IMR-90 (cell line): Measurements from ENCODE around the gene WDR43. TPM values are rescaled to one million over a fixed set of nuclear protein-coding genes. Genes with fewer than 3 reads are reported as not detected.
A peak's percentile ranks its signal among the peaks of the same experiment; 100 is the strongest.

ENCODE experiments used
- ATAC-seq: fragments of 200-7000 bp; cut with Tn5 transposase; 2 replicates; pipeline ENCODE4 v1.9.1; 2020; ENCODE audit warnings: low read depth, mild to moderate bottlenecking, moderate library complexity
- BruUV-seq: library from RNA; stranded (reverse); fragments of 400-500 nt; replicated peaks from 2 replicates; lab custom pipeline; 2021; lab: Mats Ljungman, UMichigan
- CTCF ChIA-PET: fragments of 300-600 bp; formaldehyde crosslinking; extraction: SDS; loops from one replicate; lab custom pipeline; 2021; ENCODE audit warnings: antibody characterized with exemption; lab: Yijun Ruan, JAX
- POLR2A ChIA-PET: fragments of 300-600 bp; sonication (Branson Sonifier 250); formaldehyde crosslinking; loops from one replicate; lab custom pipeline; 2022; ENCODE audit warnings: antibody characterized with exemption; ENCODE audit not compliant: unreplicated experiment; lab: Charles Lee
- DNase-seq: peaks from one replicate; pipeline ENCODE4 v3.0.0; 2013
- H2AFZ ChIP-seq: replicated peaks from 2 replicates; pipeline ENCODE3; 2013; ENCODE audit warnings: low read length, mild to moderate bottlenecking; ENCODE audit not compliant: poor library complexity
- H2AK5ac ChIP-seq: 2 replicates; pipeline ENCODE4 v1.6.1; 2013; ENCODE audit warnings: low read depth, low read length, inconsistent platforms
- H2AK9ac ChIP-seq: replicated peaks from 2 replicates; pipeline ENCODE3; 2013; ENCODE audit warnings: mild to moderate bottlenecking, low read depth, low read length, moderate library complexity; ENCODE audit not compliant: poor library complexity
- H2BK120ac ChIP-seq: 2 replicates; pipeline ENCODE4 v1.6.1; 2013; ENCODE audit warnings: low read depth, low read length, inconsistent platforms
- H2BK15ac ChIP-seq: 3 replicates; pipeline ENCODE4 v1.6.1; 2013; ENCODE audit warnings: low read depth, low read length, inconsistent platforms
- H2BK20ac ChIP-seq: 2 replicates; pipeline ENCODE4 v1.6.1; 2013; ENCODE audit warnings: low read depth, mild to moderate bottlenecking, inconsistent platforms, low read length, moderate library complexity
- H2BK5ac ChIP-seq: 2 replicates; pipeline ENCODE4 v1.6.1; 2013; ENCODE audit warnings: mild to moderate bottlenecking, low read depth, low read length, inconsistent platforms; ENCODE audit not compliant: poor library complexity, severe bottlenecking
- H3K14ac ChIP-seq: replicated peaks from 2 replicates; pipeline ENCODE4 v1.6.1; 2013; ENCODE audit warnings: low read depth, low read length, inconsistent platforms
- H3K18ac ChIP-seq: 2 replicates; pipeline ENCODE4 v1.6.1; 2013; ENCODE audit warnings: low read depth, low read length, control low read depth
- H3K23ac ChIP-seq: 2 replicates; pipeline ENCODE4 v1.6.1; 2013; ENCODE audit warnings: low read depth, low read length, inconsistent platforms
- H3K27ac ChIP-seq: 2 replicates; pipeline ENCODE4 v1.5.1; 2013; ENCODE audit warnings: mild to moderate bottlenecking, control low read depth, low read length; ENCODE audit not compliant: insufficient read depth
- H3K27me3 ChIP-seq: 2 replicates; pipeline ENCODE4 v1.6.1; 2013; ENCODE audit warnings: low read length; ENCODE audit not compliant: control insufficient read depth, insufficient read depth
- H3K36me3 ChIP-seq: 2 replicates; pipeline ENCODE4 v1.6.1; 2013; ENCODE audit warnings: low read length, mixed read lengths; ENCODE audit not compliant: control insufficient read depth, insufficient read depth
- H3K4ac ChIP-seq: 2 replicates; pipeline ENCODE4 v1.6.1; 2013; ENCODE audit warnings: low read depth, low read length, inconsistent platforms
- H3K4me1 ChIP-seq: 2 replicates; pipeline ENCODE4 v1.6.1; 2013; ENCODE audit warnings: low read length, mixed read lengths; ENCODE audit not compliant: control insufficient read depth, insufficient read depth
- H3K4me2 ChIP-seq: 2 replicates; pipeline ENCODE4 v1.6.1; 2013; ENCODE audit warnings: low read depth, mild to moderate bottlenecking, control low read depth, low read length, moderate library complexity
- H3K4me3 ChIP-seq: 2 replicates; pipeline ENCODE4 v1.5.1; 2013; ENCODE audit warnings: low read depth, mild to moderate bottlenecking, control low read depth, low read length, moderate library complexity; ENCODE audit not compliant: insufficient read depth
- H3K56ac ChIP-seq: 2 replicates; pipeline ENCODE4 v1.6.1; 2013; ENCODE audit warnings: low read length, inconsistent platforms; ENCODE audit not compliant: insufficient read depth; ENCODE audit errors: extremely low read depth
- H3K79me1 ChIP-seq, 2 experiments: 2 replicates each; pipeline ENCODE4 v1.6.1; 2013; ENCODE audit warnings: low read length in 2 of 2, inconsistent platforms in 1 of 2, low read depth in 1 of 2
- H3K9ac ChIP-seq: 2 replicates; pipeline ENCODE4 v1.6.1; 2013; ENCODE audit warnings: low read depth, low read length, control low read depth
- H3K9me1 ChIP-seq: 2 replicates; pipeline ENCODE4 v1.6.1; 2013; ENCODE audit warnings: low read length, inconsistent platforms; ENCODE audit not compliant: insufficient read depth
- H3K9me3 ChIP-seq: 2 replicates; pipeline ENCODE4 v1.6.1; 2013; ENCODE audit warnings: low read length; ENCODE audit not compliant: control insufficient read depth, insufficient read depth
- H4K20me1 ChIP-seq: 2 replicates; pipeline ENCODE4 v1.6.1; 2013; ENCODE audit warnings: low read length, inconsistent platforms; ENCODE audit not compliant: insufficient read depth
- H4K5ac ChIP-seq: 2 replicates; pipeline ENCODE4 v1.6.1; 2013; ENCODE audit warnings: mild to moderate bottlenecking, low read depth, low read length, control low read depth
- H4K8ac ChIP-seq, 2 experiments: 2 replicates each; pipeline ENCODE4 v1.6.1; 2013; ENCODE audit warnings: low read depth in 2 of 2, low read length in 2 of 2, control low read depth in 1 of 2, inconsistent platforms in 1 of 2
- H4K91ac ChIP-seq: 2 replicates; pipeline ENCODE4 v1.6.1; 2013; ENCODE audit warnings: low read depth, low read length, inconsistent platforms; ENCODE audit not compliant: insufficient read depth
- BHLHE40 ChIP-seq: fragments of 150-350 bp; IDR thresholded peaks from 2 replicates; pipeline ENCODE4 v1.6.1; 2016; ENCODE audit warnings: mild to moderate bottlenecking, low read depth, low read length
- CHD1 ChIP-seq: IDR thresholded peaks from 2 replicates; pipeline ENCODE4 v1.6.1; 2012; ENCODE audit warnings: low read depth, low read length, improper control_type of control experiment
- FOS ChIP-seq: fragments of 150-350 bp; IDR thresholded peaks from 2 replicates; pipeline ENCODE4 v1.6.1; 2016; ENCODE audit warnings: low read depth, low read length
- MAFK ChIP-seq: IDR thresholded peaks from 2 replicates; pipeline ENCODE4 v1.6.1; 2012; ENCODE audit warnings: low read depth, low read length, improper control_type of control experiment
- MAZ ChIP-seq: IDR thresholded peaks from 2 replicates; pipeline ENCODE4 v1.6.1; 2012; ENCODE audit warnings: low read depth, mild to moderate bottlenecking, low read length, improper control_type of control experiment, moderate library complexity, borderline replicate concordance
- MXI1 ChIP-seq: IDR thresholded peaks from 2 replicates; pipeline ENCODE4 v1.6.1; 2012; ENCODE audit warnings: low read depth, mild to moderate bottlenecking, low read length, moderate library complexity, borderline replicate concordance
- NFE2L2 ChIP-seq: fragments of 150-350 bp; IDR thresholded peaks from 2 replicates; pipeline ENCODE4 v1.6.1; 2016; ENCODE audit warnings: low read depth, mild to moderate bottlenecking, low read length
- POLR2A ChIP-seq: IDR thresholded peaks from 2 replicates; pipeline ENCODE4 v1.6.1; 2012; ENCODE audit warnings: mild to moderate bottlenecking, low read depth, low read length
- RAD21 ChIP-seq: IDR thresholded peaks from 2 replicates; pipeline ENCODE4 v1.6.1; 2012; ENCODE audit warnings: low read length, improper control_type of control experiment
- RCOR1 ChIP-seq: IDR thresholded peaks from 2 replicates; pipeline ENCODE4 v1.6.1; 2012; ENCODE audit warnings: mild to moderate bottlenecking, low read length, improper control_type of control experiment; ENCODE audit not compliant: insufficient replicate concordance
- RFX5 ChIP-seq: IDR thresholded peaks from 2 replicates; pipeline ENCODE4 v1.8.0; 2012; ENCODE audit warnings: low read depth, mild to moderate bottlenecking, low read length, moderate library complexity
- SMC3 ChIP-seq: fragments of 150-350 bp; IDR thresholded peaks from 2 replicates; pipeline ENCODE4 v1.6.1; 2016; ENCODE audit warnings: low read depth, mild to moderate bottlenecking, antibody characterized with exemption, low read length, moderate library complexity
- WGBS, 2 experiments: methylation state at CpG; one replicate each; pipeline versions ENCODE4 v1.1.5 to v1.1.7; 2013; ENCODE audit warnings: missing lambda C conversion rate in 2 of 2; ENCODE audit not compliant: insufficient read length in 1 of 2; ENCODE audit errors: extremely low coverage in 2 of 2; 5-methylcytosine and 5-hydroxymethylcytosine counted together
- dilution Hi-C: fragments of 300-500 bp; cut with HindIII; formaldehyde crosslinking; loops from one replicate; pipeline ENCODE4 v1.14.3; 2018; ENCODE audit warnings: low sequenced_read_pairs; ENCODE audit not compliant: unreplicated experiment
- in situ Hi-C: fragments of 300-500 bp; cut with MboI; formaldehyde crosslinking; loops from 3 replicates; pipeline ENCODE4 v1.14.3; 2019; ENCODE audit warnings: low sequenced_read_pairs, inconsistent platforms, mixed read lengths
- intact Hi-C: fragments of 100-400 bp; cut with micrococcal nuclease; formaldehyde crosslinking; loops from 2 replicates; pipeline ENCODE4 v1.10.0; 2022
- polyA plus RNA-seq, 3 experiments: library from polyadenylated mRNA; depleted of rRNA; stranded (reverse); fragments of >200 nt; gene quantifications; 2 replicates each; pipeline ENCODE4 v1.2.3, GENCODE V29; 2012; ENCODE audit warnings: low replicate concordance in 1 of 3
- total RNA-seq: library from RNA; depleted of rRNA; stranded (reverse); fragments of >200 nt; gene quantifications from 2 replicates; pipeline ENCODE4 v1.2.3, GENCODE V29; 2012
- TF ChIP-seq, protein P1 (sequence below): fragments of 150-350 bp; IDR thresholded peaks from 2 replicates; pipeline ENCODE4 v1.6.1; 2016; ENCODE audit warnings: low read depth, mild to moderate bottlenecking, low read length, moderate library complexity, borderline replicate concordance
- TF ChIP-seq, protein P2 (sequence below): fragments of 150-350 bp; IDR thresholded peaks from 2 replicates; pipeline ENCODE4 v1.6.1; 2017; ENCODE audit warnings: mild to moderate bottlenecking, antibody characterized with exemption, low read length, low read depth
- TF ChIP-seq, protein P3 (sequence below): conservative IDR thresholded peaks from 2 replicates; pipeline ENCODE4 v1.5.1; 2012; ENCODE audit warnings: mild to moderate bottlenecking, low read depth, low read length, improper control_type of control experiment

WDR43 gene
- total and polyA plus RNA-seq, 2 of the 4 experiments (the other 2 are of a cell fraction), result 40.3 to 300 TPM

DNA sequence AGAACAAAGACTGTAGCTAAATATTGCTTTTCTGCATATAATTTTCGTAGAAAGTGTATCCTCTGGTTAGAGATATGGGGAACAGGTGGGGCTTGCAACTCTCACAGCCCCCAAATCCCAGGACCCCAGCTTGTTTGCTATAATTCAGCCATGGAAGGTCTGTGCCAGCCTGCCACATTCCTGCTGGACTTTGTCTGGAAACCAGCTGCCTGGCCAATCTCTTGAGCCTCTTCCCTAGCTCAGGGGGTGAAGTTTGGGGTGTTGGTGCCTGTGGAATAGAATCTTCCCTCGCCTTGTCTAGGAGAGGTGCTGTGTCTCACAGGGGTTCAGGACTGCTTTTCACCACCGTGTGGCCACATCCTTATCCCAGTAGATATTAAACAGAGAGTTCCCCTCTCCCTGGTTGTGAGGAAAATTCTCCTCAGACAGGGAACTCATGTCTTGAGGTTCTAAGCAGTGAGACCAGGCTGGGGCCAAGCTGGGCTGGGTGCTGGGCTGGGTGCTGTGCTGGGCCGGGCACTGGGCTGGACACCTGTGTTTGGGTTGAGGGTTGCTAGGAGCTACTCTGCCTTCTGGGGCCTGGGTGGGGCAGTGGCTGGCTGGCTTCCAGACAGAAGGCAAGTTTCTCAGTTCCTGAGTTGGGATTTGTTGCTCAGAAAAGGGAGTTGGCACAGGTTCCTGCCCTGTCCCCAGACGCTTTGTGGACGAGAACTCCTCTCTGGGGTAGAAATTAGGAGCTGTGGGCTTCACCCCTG, 98.9 kb downstream of the WDR43 start:
- no peak for ATAC-seq
- H2BK5ac ChIP-seq, result no peak overlapping the region
- no peak overlapping the region for H3K27ac ChIP-seq
- TF ChIP-seq RFX5 (no peak), BHLHE40 (no peak), FOS (no peak), RAD21 (no peak), POLR2A (no peak), SMC3 (no peak), MAZ (no peak), RCOR1 (no peak), CHD1 (no peak), NFE2L2 (no peak), MAFK (no peak), MXI1 (no peak)
- TF ChIP-seq, protein P1, sequence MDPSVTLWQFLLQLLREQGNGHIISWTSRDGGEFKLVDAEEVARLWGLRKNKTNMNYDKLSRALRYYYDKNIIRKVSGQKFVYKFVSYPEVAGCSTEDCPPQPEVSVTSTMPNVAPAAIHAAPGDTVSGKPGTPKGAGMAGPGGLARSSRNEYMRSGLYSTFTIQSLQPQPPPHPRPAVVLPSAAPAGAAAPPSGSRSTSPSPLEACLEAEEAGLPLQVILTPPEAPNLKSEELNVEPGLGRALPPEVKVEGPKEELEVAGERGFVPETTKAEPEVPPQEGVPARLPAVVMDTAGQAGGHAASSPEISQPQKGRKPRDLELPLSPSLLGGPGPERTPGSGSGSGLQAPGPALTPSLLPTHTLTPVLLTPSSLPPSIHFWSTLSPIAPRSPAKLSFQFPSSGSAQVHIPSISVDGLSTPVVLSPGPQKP, result no peak
- TF ChIP-seq, protein P2, sequence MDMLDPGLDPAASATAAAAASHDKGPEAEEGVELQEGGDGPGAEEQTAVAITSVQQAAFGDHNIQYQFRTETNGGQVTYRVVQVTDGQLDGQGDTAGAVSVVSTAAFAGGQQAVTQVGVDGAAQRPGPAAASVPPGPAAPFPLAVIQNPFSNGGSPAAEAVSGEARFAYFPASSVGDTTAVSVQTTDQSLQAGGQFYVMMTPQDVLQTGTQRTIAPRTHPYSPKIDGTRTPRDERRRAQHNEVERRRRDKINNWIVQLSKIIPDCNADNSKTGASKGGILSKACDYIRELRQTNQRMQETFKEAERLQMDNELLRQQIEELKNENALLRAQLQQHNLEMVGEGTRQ, result no peak
- TF ChIP-seq, protein P3, sequence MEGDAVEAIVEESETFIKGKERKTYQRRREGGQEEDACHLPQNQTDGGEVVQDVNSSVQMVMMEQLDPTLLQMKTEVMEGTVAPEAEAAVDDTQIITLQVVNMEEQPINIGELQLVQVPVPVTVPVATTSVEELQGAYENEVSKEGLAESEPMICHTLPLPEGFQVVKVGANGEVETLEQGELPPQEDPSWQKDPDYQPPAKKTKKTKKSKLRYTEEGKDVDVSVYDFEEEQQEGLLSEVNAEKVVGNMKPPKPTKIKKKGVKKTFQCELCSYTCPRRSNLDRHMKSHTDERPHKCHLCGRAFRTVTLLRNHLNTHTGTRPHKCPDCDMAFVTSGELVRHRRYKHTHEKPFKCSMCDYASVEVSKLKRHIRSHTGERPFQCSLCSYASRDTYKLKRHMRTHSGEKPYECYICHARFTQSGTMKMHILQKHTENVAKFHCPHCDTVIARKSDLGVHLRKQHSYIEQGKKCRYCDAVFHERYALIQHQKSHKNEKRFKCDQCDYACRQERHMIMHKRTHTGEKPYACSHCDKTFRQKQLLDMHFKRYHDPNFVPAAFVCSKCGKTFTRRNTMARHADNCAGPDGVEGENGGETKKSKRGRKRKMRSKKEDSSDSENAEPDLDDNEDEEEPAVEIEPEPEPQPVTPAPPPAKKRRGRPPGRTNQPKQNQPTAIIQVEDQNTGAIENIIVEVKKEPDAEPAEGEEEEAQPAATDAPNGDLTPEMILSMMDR, result no peak

More for the DNA sequence above, 98.9 kb downstream of the WDR43 start:
- no peak overlapping the region for H3K56ac ChIP-seq
- no CpG with 5 or more reads among the region's 6 CpGs for WGBS, 2 experiments
- no peak overlapping the region for H3K9ac ChIP-seq
- H3K14ac ChIP-seq, result no peak overlapping the region
- no peak overlapping the region for H3K4me3 ChIP-seq
- no peak overlapping the region for H4K8ac ChIP-seq
- H3K36me3 ChIP-seq, result no peaks in the 10 kb centered on the region
- no peak overlapping the region for H4K5ac ChIP-seq
- H3K27me3 ChIP-seq, result no peaks in the 10 kb centered on the region; the same call in 1 of the 2 replicates
- dilution Hi-C loops (no loop called here), intact Hi-C loops (no loop called here), in situ Hi-C loops (no loop called here)
- no peak overlapping the region for H3K4ac ChIP-seq
- no TSS peak for BruUV-seq
- H4K91ac ChIP-seq, result no peak overlapping the region
- no peak overlapping the region for H2AFZ ChIP-seq
- ChIA-PET CTCF (no interaction called here), POLR2A (no interaction called here)
- H2AK5ac ChIP-seq, result 0 out of 2 replicates have a peak overlapping the region, but pooled peaks have one; percentile 9
- DNase-seq, result no peak
- no peak overlapping the region for H3K23ac ChIP-seq
- no peak overlapping the region for H3K4me2 ChIP-seq
- H2AK9ac ChIP-seq, result peak overlapping the region; percentile 34
- peak overlapping the region; percentile 27; the same call in 1 of the 2 replicates for H2BK120ac ChIP-seq
- H4K20me1 ChIP-seq, result no peaks in the 10 kb centered on the region
- peaks cover 18% of the 10 kb centered on the region for H3K4me1 ChIP-seq
- H3K9me1 ChIP-seq, result peaks cover 6% of the 10 kb centered on the region; the same call in 1 of the 2 replicates
- no peak overlapping the region for H2BK20ac ChIP-seq
- no peaks in the 10 kb centered on the region for H3K9me3 ChIP-seq
- H2BK15ac ChIP-seq, result no peak overlapping the region; the same call in 2 of the 3 replicates
- H3K79me1 ChIP-seq, result no peaks in the 10 kb centered on the region
- H3K18ac ChIP-seq, result no peak overlapping the region
